ENCODE results near the gene DGLUCY.

Gene DGLUCY

GRCh38 chr14:91144425-91145145 is 30.7 kb downstream of the DGLUCY start:
- peaks cover 6 to 23% of the 10 kb centered on the region in 2 experiments; a peak in 2 of 3 replicates for H3K36me3 ChIP-seq (ENCODE audit: control insufficient read depth in 2 of 2, insufficient read depth in 1 of 2, low read length in 2 of 2)
- no peak overlapping the region for H3K4me3 ChIP-seq (ENCODE audit: low read depth, low read length)
- no peak overlapping the region for H3K27ac ChIP-seq (ENCODE audit: extremely low read depth, low read depth, low read length)
- CTCF ChIA-PET: no interaction called here
- peaks cover 2% of the 10 kb centered on the region; the same call in 1 of the 2 replicates for H3K4me1 ChIP-seq (ENCODE audit: control insufficient read depth, insufficient read depth, low read length)
- H3K9me3 ChIP-seq (ENCODE audit: control insufficient read depth, insufficient read depth, low read depth, low read length): no peaks in the 10 kb centered on the region
- POLR2A ChIA-PET: interaction anchor here (0.5 kb wide), 1 partner anchor 30 kb away, joined by 6 read pairs; no protein-coding TSS in a partner anchor
- TF ChIP-seq ZNF366 (tag by site-specific recombination; conservative IDR thresholded peaks at IDR 0.05) (no peak), KLF8 (tag by site-specific recombination; IDR thresholded peaks at IDR 0.05) (no peak), ZNF155 (tag by site-specific recombination; IDR thresholded peaks at IDR 0.05) (no peak), ZNF544 (tag by site-specific recombination; IDR thresholded peaks at IDR 0.05) (no peak), ZBTB11 (tag by site-specific recombination; conservative IDR thresholded peaks at IDR 0.05; ENCODE audit: low read depth) (no peak), ZBTB48 (tag by site-specific recombination; IDR thresholded peaks at IDR 0.05) (no peak), SP2 (tag by site-specific recombination; IDR thresholded peaks at IDR 0.05) (no peak), ZNF837 (tag by site-specific recombination; IDR thresholded peaks at IDR 0.05) (no peak), PRDM2 (tag by site-specific recombination; IDR thresholded peaks at IDR 0.05; ENCODE audit: borderline replicate concordance) (no peak), TCF7L2 (IDR thresholded peaks at IDR 0.05; ENCODE audit: borderline replicate concordance, low read depth, low read length) (no peak), ZNF639 (tag by site-specific recombination; IDR thresholded peaks at IDR 0.05) (no peak), KLF16 (tag by site-specific recombination; IDR thresholded peaks at IDR 0.05) (no peak)
